HG02610 (cell line): Measurements from ENCODE around the gene RGP1.

Experiments
- ATAC-seq: cut with Tn5 transposase; IDR thresholded peaks from one replicate; pipeline ENCODE4 v1.9.1; 2021; ENCODE audit warnings: mild to moderate bottlenecking, moderate library complexity; ENCODE audit not compliant: unreplicated experiment

RGP1 gene

DNA sequence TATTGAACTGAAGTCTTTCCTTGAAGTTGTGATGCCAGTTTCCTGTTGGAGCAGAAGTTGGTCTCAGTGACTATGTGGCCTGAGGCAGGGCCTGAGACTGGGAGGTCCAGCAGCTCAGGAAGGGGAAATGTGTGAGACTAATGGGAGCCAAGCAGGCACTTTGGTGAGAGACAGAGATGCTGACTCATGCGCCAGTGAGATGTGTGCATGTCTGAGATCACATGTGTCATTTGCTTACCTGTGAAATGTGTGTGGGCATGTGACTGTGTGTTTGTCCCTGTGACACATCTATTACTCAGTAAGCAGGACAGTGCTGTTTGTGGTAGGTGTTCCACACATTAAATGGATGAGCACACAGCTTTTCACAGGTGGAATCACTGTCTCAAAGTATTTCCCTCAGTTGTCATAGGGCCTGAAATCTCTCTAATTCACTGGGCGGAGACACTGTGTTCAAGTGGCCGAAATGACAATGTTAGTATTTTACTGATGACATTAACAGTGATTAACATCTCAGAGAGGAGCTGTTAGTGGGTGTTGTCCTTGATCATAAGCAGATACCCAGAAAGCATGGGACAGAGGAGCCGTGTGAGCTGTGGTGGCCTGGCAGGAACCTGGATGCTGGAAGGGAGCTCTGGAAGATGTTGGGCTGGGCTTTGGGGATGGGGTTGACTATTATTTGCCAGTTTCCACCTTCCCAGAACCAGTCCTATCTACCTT, 49.7 kb downstream of the RGP1 start:
- peak; percentile 76 for ATAC-seq

DNA sequence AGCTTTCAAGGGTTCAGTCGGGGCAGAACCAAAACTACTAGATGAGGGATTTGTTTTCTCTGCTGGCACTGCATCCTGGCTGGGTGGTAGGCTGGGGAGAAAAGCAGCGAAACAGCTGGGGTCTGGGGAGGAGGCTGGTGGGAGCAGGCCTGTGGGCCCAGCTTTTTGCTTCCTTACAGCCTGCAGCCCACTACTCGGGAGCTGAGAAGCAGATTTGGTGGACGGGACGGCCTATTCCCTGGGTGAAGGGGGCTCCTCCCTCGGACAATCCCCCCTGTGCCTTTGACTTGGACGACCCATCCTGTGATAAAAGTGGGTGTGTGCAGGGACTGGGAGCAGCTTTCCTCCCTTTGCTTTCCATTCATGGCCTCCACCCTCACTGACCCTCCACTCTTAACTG, 51.4 kb downstream of the RGP1 start:
- ATAC-seq, result no peak

DNA sequence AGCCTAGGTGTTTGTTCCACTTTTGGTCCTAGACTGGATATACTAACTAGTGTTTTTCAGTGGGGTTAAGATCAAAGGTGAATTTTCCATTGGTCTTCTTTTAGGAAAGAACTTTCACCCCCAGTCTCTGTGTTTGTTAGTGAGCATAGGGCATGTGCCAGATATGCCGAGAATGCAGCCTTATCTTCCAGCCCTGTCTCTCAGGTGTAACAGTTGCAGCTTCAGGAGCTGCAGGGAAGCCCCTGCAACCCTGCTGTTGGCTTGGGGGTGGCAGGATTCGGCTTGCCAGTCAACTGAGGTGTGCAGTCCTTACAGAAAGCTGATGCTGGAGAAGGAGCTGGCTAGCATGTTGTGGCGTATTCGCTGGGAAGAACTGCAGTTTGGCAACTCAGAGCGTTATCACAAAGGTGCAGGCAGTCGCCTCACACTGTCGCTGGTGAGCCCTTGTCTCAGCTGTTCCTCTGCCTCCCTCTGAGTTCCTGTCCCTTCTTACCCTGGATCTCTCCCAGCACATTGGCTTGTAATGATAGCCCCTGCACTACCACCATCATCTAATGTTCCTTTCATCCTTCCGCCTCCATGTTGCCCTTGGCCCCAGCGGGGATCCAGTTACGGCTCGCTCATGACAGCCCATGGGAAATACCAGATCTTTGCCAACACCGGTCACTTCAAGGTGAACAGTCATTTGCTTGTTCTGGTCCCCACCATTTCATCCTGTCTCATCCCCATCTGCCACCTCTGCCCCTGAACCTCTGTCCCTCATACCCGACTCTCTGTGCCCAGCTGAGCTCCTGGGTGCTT, 52.4 kb downstream of the RGP1 start:
- no peak for ATAC-seq

DNA sequence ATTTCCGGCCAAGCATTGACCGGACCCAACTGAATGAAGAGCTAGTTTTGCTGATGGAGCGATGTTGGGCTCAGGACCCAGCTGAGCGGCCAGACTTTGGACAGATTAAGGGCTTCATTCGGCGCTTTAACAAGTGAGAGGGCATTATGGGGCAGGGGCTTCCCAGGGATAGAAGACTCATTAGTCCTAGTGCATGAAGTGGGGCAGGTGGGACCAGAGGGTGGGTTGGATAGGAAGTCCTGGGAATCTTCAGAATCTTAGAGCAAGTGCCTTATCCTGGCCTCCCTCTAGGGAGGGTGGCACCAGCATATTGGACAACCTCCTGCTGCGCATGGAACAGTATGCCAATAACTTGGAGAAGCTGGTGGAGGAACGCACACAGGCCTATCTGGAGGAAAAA, 57.0 kb downstream of the RGP1 start:
- ATAC-seq, result no peak
